22Rv1 (cell line): ENCODE results near the gene RBM28.

Experiments
- H3K27ac ChIP-seq: fragments of 450-650 bp; 2 replicates; pipeline ENCODE4 v1.5.1; 2017
- ZFX ChIP-seq: fragments of 450-650 bp; IDR thresholded peaks from 2 replicates; pipeline ENCODE4 v1.6.1; 2017; ENCODE audit warnings: antibody characterized with exemption, borderline replicate concordance
- TF ChIP-seq, protein P1 (sequence below): fragments of 450-650 bp; IDR thresholded peaks from 2 replicates; pipeline ENCODE4 v1.5.1; 2017; ENCODE audit warnings: mild to moderate bottlenecking

Gene RBM28

GRCh38 chr7:128271942-128272481 lies 71.7 kb downstream of the RBM28 start:
- H3K27ac ChIP-seq, result no peak overlapping the region

GRCh38 chr7:128271471-128271941 lies 72.2 kb downstream of the RBM28 start:
- TF ChIP-seq, protein P1, sequence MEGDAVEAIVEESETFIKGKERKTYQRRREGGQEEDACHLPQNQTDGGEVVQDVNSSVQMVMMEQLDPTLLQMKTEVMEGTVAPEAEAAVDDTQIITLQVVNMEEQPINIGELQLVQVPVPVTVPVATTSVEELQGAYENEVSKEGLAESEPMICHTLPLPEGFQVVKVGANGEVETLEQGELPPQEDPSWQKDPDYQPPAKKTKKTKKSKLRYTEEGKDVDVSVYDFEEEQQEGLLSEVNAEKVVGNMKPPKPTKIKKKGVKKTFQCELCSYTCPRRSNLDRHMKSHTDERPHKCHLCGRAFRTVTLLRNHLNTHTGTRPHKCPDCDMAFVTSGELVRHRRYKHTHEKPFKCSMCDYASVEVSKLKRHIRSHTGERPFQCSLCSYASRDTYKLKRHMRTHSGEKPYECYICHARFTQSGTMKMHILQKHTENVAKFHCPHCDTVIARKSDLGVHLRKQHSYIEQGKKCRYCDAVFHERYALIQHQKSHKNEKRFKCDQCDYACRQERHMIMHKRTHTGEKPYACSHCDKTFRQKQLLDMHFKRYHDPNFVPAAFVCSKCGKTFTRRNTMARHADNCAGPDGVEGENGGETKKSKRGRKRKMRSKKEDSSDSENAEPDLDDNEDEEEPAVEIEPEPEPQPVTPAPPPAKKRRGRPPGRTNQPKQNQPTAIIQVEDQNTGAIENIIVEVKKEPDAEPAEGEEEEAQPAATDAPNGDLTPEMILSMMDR, result no peak
- TF ChIP-seq ZFX, result no peak
- H3K27ac ChIP-seq, result no peak overlapping the region

More at GRCh38 chr7:128271942-128272481, 71.7 kb downstream of the RBM28 start:
- TF ChIP-seq ZFX, result no peak
- TF ChIP-seq, protein P1, result no peak

- TF ChIP-seq ZFX, result no peak
- H3K27ac ChIP-seq, result no peak overlapping the region
These were observed 72.9 kb downstream of the RBM28 start for GRCh38 chr7:128270826-128271272.

DNA sequence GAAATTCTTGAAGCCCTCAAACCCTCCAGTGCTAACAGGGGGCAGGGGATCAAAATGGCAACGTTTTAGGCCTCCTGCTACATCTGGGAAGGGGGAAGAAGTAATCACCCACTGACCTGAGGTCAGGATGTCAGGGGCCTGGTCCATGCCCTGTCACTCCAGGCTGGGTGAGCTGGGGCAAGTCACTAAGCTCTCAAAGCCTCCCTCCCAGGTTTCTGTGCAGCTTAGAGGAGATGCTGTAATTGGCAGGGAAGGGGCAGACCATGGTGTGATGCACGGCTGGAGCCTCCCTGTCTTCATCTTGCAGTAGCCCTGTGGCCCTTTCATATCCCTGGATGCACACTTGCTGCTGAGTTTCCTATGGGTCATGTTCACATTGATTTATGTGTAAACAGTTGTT lies 75.5 kb downstream of the RBM28 start:
- H3K27ac ChIP-seq, result no peak overlapping the region
- TF ChIP-seq, protein P1, result no peak
- no peak for TF ChIP-seq ZFX

DNA sequence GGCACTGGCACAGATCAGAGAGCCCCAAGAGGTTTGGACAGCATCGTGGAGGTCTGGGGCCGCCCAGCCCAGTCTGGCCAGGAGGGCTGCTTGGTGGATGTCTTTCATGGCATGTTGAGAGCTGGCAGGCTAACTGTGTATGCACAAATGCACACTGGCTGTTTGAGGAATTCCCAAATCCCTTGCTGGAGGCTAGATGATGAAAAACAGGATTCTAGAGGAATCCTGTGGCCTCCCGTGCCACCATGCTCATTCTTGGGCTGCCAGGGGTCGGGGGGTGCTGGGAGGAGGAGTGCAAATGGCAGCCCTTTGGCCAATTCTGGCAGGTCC lies 76.1 kb downstream of the RBM28 start:
- TF ChIP-seq, protein P1, result no peak
- no peak for TF ChIP-seq ZFX
- no peak overlapping the region for H3K27ac ChIP-seq

GRCh38 chr7:128266883-128267594 lies 76.7 kb downstream of the RBM28 start:
- TF ChIP-seq, protein P1, result no peak
- TF ChIP-seq ZFX, result no peak
- no peak overlapping the region for H3K27ac ChIP-seq

- H3K27ac ChIP-seq, result no peak overlapping the region
- TF ChIP-seq ZFX, result no peak
- TF ChIP-seq, protein P1, result no peak
These were observed 77.2 kb downstream of the RBM28 start for GRCh38 chr7:128266529-128266882.
